Measurements from ENCODE around the gene MARCHF3. TPM values are rescaled to one million over a fixed set of nuclear protein-coding genes. Genes with fewer than 3 reads are reported as not detected.
A peak's percentile ranks its signal among the peaks of the same experiment; 100 is the strongest.

Gene MARCHF3, protein sequence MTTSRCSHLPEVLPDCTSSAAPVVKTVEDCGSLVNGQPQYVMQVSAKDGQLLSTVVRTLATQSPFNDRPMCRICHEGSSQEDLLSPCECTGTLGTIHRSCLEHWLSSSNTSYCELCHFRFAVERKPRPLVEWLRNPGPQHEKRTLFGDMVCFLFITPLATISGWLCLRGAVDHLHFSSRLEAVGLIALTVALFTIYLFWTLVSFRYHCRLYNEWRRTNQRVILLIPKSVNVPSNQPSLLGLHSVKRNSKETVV
- total RNA-seq (2013; cell fraction: nucleolus; rRNA removed), result 51.9 and 61.9 TPM in 2 replicates
- total RNA-seq (2014; rRNA removed) (13.4 and 16.9 TPM in 2 replicates), total RNA-seq (2014; rRNA removed; fragmentation: Illumina TruSeq; extraction: Trizol) (9.5 and 10.2 TPM in 2 replicates), total RNA-seq (2021) (12.3 and 14.5 TPM in 2 replicates), polyA plus RNA-seq (2011; rRNA removed) (24.1 and 24.7 TPM in 2 replicates), polyA plus RNA-seq (2014; fragmentation: Illumina TruSeq; extraction: Trizol) (8.5 and 11.1 TPM in 2 replicates), polyA plus RNA-seq (2014; fragmentation: Nextera tagmentation; extraction: Ambion mirVana) (1 to 10 TPM; 3.6 to 6.4 TPM), polyA plus RNA-seq (2014; rRNA removed) (5.7 and 7.9 TPM in 2 replicates), polyA plus RNA-seq (2016; fragmentation: Nextera tagmentation; extraction: Ambion mirVana) (10 to 100 TPM; 15.4 to 17.4 TPM), polyA minus RNA-seq (2011; rRNA and poly(A)+ RNA removed) (30.8 and 39.3 TPM in 2 replicates), Bru-seq, nascent RNA (percentile 85 among the genes with signal in this experiment), BruChase-seq, experiment 1, labeled RNA remaining after a 6-hour chase (percentile 73 among the genes with signal in this experiment), BruChase-seq, experiment 2, labeled RNA remaining after a 2-hour chase (percentile 74 among the genes with signal in this experiment)
- 2.1 TPM for polyA plus RNA-seq (2011; ENCODE audit: low read depth)
- 16.4 and 20.5 TPM in 2 replicates for polyA plus RNA-seq (2011; cell fraction: cytosol; rRNA removed)
- 16.0 and 19.7 TPM in 2 replicates for polyA plus RNA-seq (2011; cell fraction: nucleus; rRNA removed)
- polyA plus RNA-seq (2012), result 3.8 and 4.4 TPM in 2 replicates
- 8.4 and 10.8 TPM in 2 replicates for polyA minus RNA-seq (2011; cell fraction: cytosol; rRNA and poly(A)+ RNA removed)
- 23.6 and 31.9 TPM in 2 replicates for polyA minus RNA-seq (2011; cell fraction: nucleus; rRNA and poly(A)+ RNA removed)
- long read RNA-seq, experiment 1, full-length matches to known transcripts, result 12 of 14 reads
- long read RNA-seq, experiment 1, partial matches to known transcripts, result 0 of 14 reads
- long read RNA-seq, experiment 1, other reads (novel, unspliced or antisense), result 2 of 14 reads
- long read RNA-seq, experiment 2, full-length matches to known transcripts, result 57 of 89 reads
- long read RNA-seq, experiment 2, partial matches to known transcripts, result 6 of 89 reads
- long read RNA-seq, experiment 2, other reads (novel, unspliced or antisense), result 26 of 89 reads

DNA sequence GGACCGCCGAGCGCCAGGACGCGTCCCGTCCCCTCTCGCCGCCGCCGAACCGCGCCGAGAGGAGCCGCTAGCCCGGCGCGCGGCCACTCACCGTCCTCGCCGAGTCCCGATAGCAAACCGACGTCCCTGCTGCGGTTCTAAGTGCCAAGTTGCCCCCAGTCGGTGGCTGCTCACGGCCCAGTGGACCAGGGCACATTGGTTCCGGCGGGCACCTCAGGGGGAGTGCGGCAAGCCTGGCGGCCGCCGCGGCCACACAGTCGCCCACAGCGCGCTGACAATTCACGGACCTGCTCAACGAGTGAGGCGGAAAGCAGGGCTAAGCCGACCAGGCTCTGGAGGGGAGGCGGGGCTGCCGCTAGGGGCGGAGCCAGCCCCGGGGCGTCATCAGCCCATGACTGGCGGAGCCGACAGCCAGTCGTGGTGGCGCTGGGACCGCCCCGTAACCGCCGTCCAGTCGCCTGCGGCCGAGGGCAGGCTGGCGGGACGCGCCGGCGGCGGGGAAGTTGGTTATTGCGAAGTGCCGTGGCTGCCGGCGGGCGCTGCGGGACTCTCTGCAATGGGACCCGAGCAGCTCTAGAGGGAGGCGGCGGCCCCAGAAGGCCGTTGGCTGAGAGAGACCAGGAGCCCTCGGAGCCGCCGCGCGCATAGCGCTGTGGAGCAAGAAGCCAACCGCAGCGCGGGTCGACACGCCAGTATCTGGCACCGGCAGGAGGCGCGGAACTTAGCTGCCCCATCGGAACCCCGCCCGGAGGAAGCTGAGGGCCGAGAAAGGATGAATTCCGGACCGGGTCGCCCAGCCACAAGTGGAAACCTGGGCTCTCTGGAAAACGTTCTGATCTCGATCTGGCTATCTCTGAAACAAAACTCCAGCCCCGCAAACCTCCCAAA lies at the start of gene MARCHF3:
TSS of gene MARCHF3 (minus strand) at position 300 of the 888 bp plus-strand sequence. CDS start 112,387 bp downstream, outside the sequence.
- no peaks in the 10 kb centered on the region for H3K36me3 ChIP-seq (ENCODE audit: control insufficient read depth in 2 of 2, insufficient read depth in 2 of 2, low read length in 1 of 2)
- in situ Hi-C loops (cut with MboI) (no loop called here), intact Hi-C loops (cut with micrococcal nuclease; ENCODE audit: unreplicated experiment) (loop anchor here (2.0 kb wide), 2 partner anchors 42 to 58 kb away; no protein-coding TSS in a partner anchor)
- peak; percentile 97 for FAIRE-seq
- DNase-seq (ENCODE audit: low read depth, low spot score), result peak; percentile 87
- H3K4me1 ChIP-seq (ENCODE audit: control insufficient read depth, insufficient read depth, low read length), result peaks cover 6% of the 10 kb centered on the region
- POLR2A ChIA-PET, result interaction anchor here (0.8 to 7.5 kb wide), 13 partner anchors 9 to 251 kb away, joined by 3 to 114 read pairs (median 5); partner anchors contain the start of gene C5orf63
- no TSS peak for BruUV-seq (replicated peaks)
- no peaks in the 10 kb centered on the region for H3K27me3 ChIP-seq (replicated peaks in 1 of 2; ENCODE audit: control insufficient read depth in 2 of 2, insufficient read depth in 2 of 2, low read length in 1 of 2)
- H4K20me1 ChIP-seq (ENCODE audit: control insufficient read depth, insufficient read depth), result no peaks in the 10 kb centered on the region
- SMC1A ChIA-PET (ENCODE audit: uncharacterized antibody, unreplicated experiment), result interaction anchor here (0.7 to 7.3 kb wide), 7 partner anchors 10 to 252 kb away, joined by 3 to 156 read pairs (median 4); no protein-coding TSS in a partner anchor
- peak within 1 kb of the TSS; percentile 99 for H2AFZ ChIP-seq (ENCODE audit: control insufficient read depth, low read depth, low read length)
- H3K9ac ChIP-seq (ENCODE audit: control insufficient read depth, insufficient read depth, low read length), result peak within 1 kb of the TSS; percentile 77
- peak within 1 kb of the TSS; percentile 46; the same call in 1 of the 2 replicates for H3K27ac ChIP-seq (ENCODE audit: control insufficient read depth, insufficient read depth)
- peak; percentile 92 for ATAC-seq
- H3K9me3 ChIP-seq (replicated peaks; ENCODE audit: control insufficient read depth, insufficient read depth, low read length), result no peaks in the 10 kb centered on the region
- CTCF ChIA-PET, result interaction anchor here (1.2 to 1.8 kb wide), 4 partner anchors 17 to 71 kb away, joined by 3 to 6 read pairs (median 4); no protein-coding TSS in a partner anchor
- peak within 1 kb of the TSS; percentile 98 for H3K4me2 ChIP-seq (ENCODE audit: control insufficient read depth, insufficient read depth)
- under 1% methylated on average over 87 of the region's 97 CpGs for WGBS (ENCODE audit: insufficient coverage, insufficient replicate concordance, low lambda C conversion rate, missing lambda C conversion rate)
- peaks cover 2% of the 10 kb centered on the region for H3K79me2 ChIP-seq (ENCODE audit: control insufficient read depth, insufficient read depth, low read length)
- RAD21 ChIA-PET (ENCODE audit: unreplicated experiment), result interaction anchor here (0.6 to 6.8 kb wide), 9 partner anchors 10 to 92 kb away, joined by 4 to 107 read pairs (median 6); partner anchors contain the start of gene C5orf63
- peak within 1 kb of the TSS; percentile 89 for H3K4me3 ChIP-seq
- peak; percentile 85 for TF ChIP-seq CHD2 (IDR thresholded peaks at IDR 0.05; ENCODE audit: borderline replicate concordance, low read depth, low read length)
- TF ChIP-seq, protein P1, sequence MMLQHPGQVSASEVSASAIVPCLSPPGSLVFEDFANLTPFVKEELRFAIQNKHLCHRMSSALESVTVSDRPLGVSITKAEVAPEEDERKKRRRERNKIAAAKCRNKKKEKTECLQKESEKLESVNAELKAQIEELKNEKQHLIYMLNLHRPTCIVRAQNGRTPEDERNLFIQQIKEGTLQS (IDR thresholded peaks at IDR 0.05; ENCODE audit: borderline replicate concordance, extremely low read depth, low read depth, low read length), result no peak
- TF ChIP-seq EGR1 (IDR thresholded peaks at IDR 0.05; ENCODE audit: borderline replicate concordance in 1 of 2, low read depth in 2 of 2, low read length in 2 of 2), result no peak
- TF ChIP-seq SMC3 (IDR thresholded peaks at IDR 0.05; ENCODE audit: borderline replicate concordance, low read length), result peak; percentile 2; the same call in 1 of the 2 replicates
- TF ChIP-seq CEBPB (IDR thresholded peaks at IDR 0.05; ENCODE audit: borderline replicate concordance in 1 of 2, low read depth in 2 of 2, low read length in 2 of 2), result no peak
- TF ChIP-seq ETV6 (conservative IDR thresholded peaks at IDR 0.05 in 1 of 2, IDR thresholded peaks at IDR 0.05 in 1 of 2; ENCODE audit: borderline replicate concordance in 1 of 2, low read depth in 1 of 2), result no peak
- peak; percentile 13 to 15; a peak in 3 of 4 replicates for TF ChIP-seq IKZF2 (IDR thresholded peaks at IDR 0.05)
- TF ChIP-seq, protein P2, sequence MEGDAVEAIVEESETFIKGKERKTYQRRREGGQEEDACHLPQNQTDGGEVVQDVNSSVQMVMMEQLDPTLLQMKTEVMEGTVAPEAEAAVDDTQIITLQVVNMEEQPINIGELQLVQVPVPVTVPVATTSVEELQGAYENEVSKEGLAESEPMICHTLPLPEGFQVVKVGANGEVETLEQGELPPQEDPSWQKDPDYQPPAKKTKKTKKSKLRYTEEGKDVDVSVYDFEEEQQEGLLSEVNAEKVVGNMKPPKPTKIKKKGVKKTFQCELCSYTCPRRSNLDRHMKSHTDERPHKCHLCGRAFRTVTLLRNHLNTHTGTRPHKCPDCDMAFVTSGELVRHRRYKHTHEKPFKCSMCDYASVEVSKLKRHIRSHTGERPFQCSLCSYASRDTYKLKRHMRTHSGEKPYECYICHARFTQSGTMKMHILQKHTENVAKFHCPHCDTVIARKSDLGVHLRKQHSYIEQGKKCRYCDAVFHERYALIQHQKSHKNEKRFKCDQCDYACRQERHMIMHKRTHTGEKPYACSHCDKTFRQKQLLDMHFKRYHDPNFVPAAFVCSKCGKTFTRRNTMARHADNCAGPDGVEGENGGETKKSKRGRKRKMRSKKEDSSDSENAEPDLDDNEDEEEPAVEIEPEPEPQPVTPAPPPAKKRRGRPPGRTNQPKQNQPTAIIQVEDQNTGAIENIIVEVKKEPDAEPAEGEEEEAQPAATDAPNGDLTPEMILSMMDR (IDR thresholded peaks at IDR 0.05 in 2 of 3, conservative IDR thresholded peaks at IDR 0.05 in 1 of 3; ENCODE audit: control insufficient read depth in 2 of 3, extremely low read depth in 1 of 3, insufficient read depth in 1 of 3, low read depth in 3 of 3, low read length in 3 of 3), result peak in 2 of 3 experiments; percentile 8 to 18; a peak in 2 of 6 replicates
- TF ChIP-seq GATAD2B (conservative IDR thresholded peaks at IDR 0.05; ENCODE audit: low read depth), result peak; percentile 74
- peak; percentile 86; the same call in 1 of the 2 replicates for TF ChIP-seq POLR2AphosphoS2 (IDR thresholded peaks at IDR 0.05; ENCODE audit: low read depth, low read length)

Data from GM12878 (cell line).